ENCODE measurements around the gene S1PR1.

DNA sequence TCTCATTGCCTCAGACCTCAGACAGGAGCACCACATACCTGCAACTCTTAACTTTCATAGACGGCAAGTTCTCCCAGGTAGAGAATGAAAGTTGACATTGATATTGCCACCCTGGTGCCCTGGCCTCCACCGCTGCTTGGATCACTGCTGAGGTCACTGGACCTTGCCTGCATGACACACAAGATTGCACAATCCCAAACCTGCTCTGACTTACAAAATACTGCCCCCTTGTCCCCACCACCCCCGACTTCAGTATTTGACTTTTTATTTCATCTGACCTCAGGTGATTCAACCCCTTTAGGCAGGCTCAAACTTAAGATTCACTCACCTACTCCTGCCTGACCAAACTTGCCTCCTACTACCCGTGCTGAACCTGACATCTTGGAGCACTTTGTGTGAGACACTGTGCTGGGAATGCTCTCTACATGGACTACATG, 43.1 kb upstream of the S1PR1 start:
- no peak for TF ChIP-seq CREB1 (IDR thresholded peaks at IDR 0.05; ENCODE audit: low read depth)
- no peak for TF ChIP-seq TAF1 (IDR thresholded peaks at IDR 0.05; ENCODE audit: low read depth)
- TF ChIP-seq YY1 (IDR thresholded peaks at IDR 0.05; ENCODE audit: low read depth) = no peak
- TF ChIP-seq TCF12 (IDR thresholded peaks at IDR 0.05; ENCODE audit: low read depth) = no peak
- TF ChIP-seq, protein P1, sequence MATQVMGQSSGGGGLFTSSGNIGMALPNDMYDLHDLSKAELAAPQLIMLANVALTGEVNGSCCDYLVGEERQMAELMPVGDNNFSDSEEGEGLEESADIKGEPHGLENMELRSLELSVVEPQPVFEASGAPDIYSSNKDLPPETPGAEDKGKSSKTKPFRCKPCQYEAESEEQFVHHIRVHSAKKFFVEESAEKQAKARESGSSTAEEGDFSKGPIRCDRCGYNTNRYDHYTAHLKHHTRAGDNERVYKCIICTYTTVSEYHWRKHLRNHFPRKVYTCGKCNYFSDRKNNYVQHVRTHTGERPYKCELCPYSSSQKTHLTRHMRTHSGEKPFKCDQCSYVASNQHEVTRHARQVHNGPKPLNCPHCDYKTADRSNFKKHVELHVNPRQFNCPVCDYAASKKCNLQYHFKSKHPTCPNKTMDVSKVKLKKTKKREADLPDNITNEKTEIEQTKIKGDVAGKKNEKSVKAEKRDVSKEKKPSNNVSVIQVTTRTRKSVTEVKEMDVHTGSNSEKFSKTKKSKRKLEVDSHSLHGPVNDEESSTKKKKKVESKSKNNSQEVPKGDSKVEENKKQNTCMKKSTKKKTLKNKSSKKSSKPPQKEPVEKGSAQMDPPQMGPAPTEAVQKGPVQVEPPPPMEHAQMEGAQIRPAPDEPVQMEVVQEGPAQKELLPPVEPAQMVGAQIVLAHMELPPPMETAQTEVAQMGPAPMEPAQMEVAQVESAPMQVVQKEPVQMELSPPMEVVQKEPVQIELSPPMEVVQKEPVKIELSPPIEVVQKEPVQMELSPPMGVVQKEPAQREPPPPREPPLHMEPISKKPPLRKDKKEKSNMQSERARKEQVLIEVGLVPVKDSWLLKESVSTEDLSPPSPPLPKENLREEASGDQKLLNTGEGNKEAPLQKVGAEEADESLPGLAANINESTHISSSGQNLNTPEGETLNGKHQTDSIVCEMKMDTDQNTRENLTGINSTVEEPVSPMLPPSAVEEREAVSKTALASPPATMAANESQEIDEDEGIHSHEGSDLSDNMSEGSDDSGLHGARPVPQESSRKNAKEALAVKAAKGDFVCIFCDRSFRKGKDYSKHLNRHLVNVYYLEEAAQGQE (IDR thresholded peaks at IDR 0.05; ENCODE audit: low read depth) = no peak
- no peak for TF ChIP-seq EP300 (IDR thresholded peaks at IDR 0.05; ENCODE audit: borderline replicate concordance)
- TF ChIP-seq RAD21 (IDR thresholded peaks at IDR 0.05; ENCODE audit: low read depth) = no peak
- TF ChIP-seq ZBTB7A (IDR thresholded peaks at IDR 0.05; ENCODE audit: low read depth) = no peak
- TF ChIP-seq CEBPB (IDR thresholded peaks at IDR 0.05) = peak; percentile 85
- TF ChIP-seq, protein P2, sequence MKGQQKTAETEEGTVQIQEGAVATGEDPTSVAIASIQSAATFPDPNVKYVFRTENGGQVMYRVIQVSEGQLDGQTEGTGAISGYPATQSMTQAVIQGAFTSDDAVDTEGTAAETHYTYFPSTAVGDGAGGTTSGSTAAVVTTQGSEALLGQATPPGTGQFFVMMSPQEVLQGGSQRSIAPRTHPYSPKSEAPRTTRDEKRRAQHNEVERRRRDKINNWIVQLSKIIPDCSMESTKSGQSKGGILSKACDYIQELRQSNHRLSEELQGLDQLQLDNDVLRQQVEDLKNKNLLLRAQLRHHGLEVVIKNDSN (IDR thresholded peaks at IDR 0.05) = no peak
- TF ChIP-seq FOXM1 (IDR thresholded peaks at IDR 0.05; ENCODE audit: borderline replicate concordance, low read depth) = no peak
